ENCODE results near the gene SLC35B1. TPM values are rescaled to one million over a fixed set of nuclear protein-coding genes. Genes with fewer than 3 reads are reported as not detected.

SLC35B1 gene
- total and polyA plus RNA-seq, 10 of the 15 experiments (the other 5 are each of a cell fraction or from before 2014, with no cell fraction given): 40.0 to 113 (median 51.6) TPM

GRCh38 chr17:49748791-49749190 is 41.0 kb upstream of the SLC35B1 start (continued):
- TF ChIP-seq MEF2A (IDR thresholded peaks at IDR 0.05; ENCODE audit: insufficient read depth, low read depth, low read length) (peak; percentile 65; the same call in 1 of the 2 replicates), POLR2A (IDR thresholded peaks at IDR 0.05; ENCODE audit: low read depth, low read length) (peak; percentile 52; the same call in 1 of the 2 replicates), PAX8 (IDR thresholded peaks at IDR 0.05) (0 out of 2 replicates have a peak, but pooled peaks have one; percentile 41), SRF (IDR thresholded peaks at IDR 0.05; ENCODE audit: low read depth in 2 of 2, low read length in 2 of 2) (no peak), CEBPB (IDR thresholded peaks at IDR 0.05; ENCODE audit: borderline replicate concordance in 1 of 2, low read depth in 2 of 2, low read length in 2 of 2) (no peak), PAX5 (IDR thresholded peaks at IDR 0.05; ENCODE audit: borderline replicate concordance, low read depth, low read length) (peak; percentile 88), FOXM1 (IDR thresholded peaks at IDR 0.05; ENCODE audit: low read depth, low read length) (peak; percentile 79; the same call in 1 of the 2 replicates), SMC3 (IDR thresholded peaks at IDR 0.05; ENCODE audit: borderline replicate concordance, low read length) (no peak; the same call in none of the 2 replicates), ATF7 (IDR thresholded peaks at IDR 0.05; ENCODE audit: low read depth) (peak; percentile 86), FOS (IDR thresholded peaks at IDR 0.05; ENCODE audit: borderline replicate concordance, extremely low read depth, insufficient read length) (no peak), IRF3 (IDR thresholded peaks at IDR 0.05) (no peak), ZBED1 (IDR thresholded peaks at IDR 0.05; ENCODE audit: borderline replicate concordance) (peak; percentile 79; the same call in 1 of the 2 replicates), E4F1 (IDR thresholded peaks at IDR 0.05; ENCODE audit: borderline replicate concordance, partially characterized antibody) (no peak), EGR1 (IDR thresholded peaks at IDR 0.05; ENCODE audit: borderline replicate concordance in 1 of 2, low read depth in 2 of 2, low read length in 2 of 2) (no peak), KAT2A (conservative IDR thresholded peaks at IDR 0.05; ENCODE audit: control insufficient read depth, low read depth, low read length) (no peak), WRNIP1 (IDR thresholded peaks at IDR 0.05; ENCODE audit: borderline replicate concordance, low read depth, low read length) (no peak; the same call in 1 of the 2 replicates), HSF1 (IDR thresholded peaks at IDR 0.05; ENCODE audit: low read depth, low read length) (no peak), STAT3 (IDR thresholded peaks at IDR 0.05; ENCODE audit: low read depth, low read length) (peak; percentile 95; the same call in 1 of the 2 replicates), SP1 (IDR thresholded peaks at IDR 0.05; ENCODE audit: low read depth, low read length) (peak; percentile 63), SUZ12 (IDR thresholded peaks at IDR 0.05; ENCODE audit: unreplicated experiment) (no peak)
- TF ChIP-seq, protein P1, sequence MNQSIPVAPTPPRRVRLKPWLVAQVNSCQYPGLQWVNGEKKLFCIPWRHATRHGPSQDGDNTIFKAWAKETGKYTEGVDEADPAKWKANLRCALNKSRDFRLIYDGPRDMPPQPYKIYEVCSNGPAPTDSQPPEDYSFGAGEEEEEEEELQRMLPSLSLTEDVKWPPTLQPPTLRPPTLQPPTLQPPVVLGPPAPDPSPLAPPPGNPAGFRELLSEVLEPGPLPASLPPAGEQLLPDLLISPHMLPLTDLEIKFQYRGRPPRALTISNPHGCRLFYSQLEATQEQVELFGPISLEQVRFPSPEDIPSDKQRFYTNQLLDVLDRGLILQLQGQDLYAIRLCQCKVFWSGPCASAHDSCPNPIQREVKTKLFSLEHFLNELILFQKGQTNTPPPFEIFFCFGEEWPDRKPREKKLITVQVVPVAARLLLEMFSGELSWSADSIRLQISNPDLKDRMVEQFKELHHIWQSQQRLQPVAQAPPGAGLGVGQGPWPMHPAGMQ (IDR thresholded peaks at IDR 0.05; ENCODE audit: borderline replicate concordance): no peak
- TF ChIP-seq, protein P2, sequence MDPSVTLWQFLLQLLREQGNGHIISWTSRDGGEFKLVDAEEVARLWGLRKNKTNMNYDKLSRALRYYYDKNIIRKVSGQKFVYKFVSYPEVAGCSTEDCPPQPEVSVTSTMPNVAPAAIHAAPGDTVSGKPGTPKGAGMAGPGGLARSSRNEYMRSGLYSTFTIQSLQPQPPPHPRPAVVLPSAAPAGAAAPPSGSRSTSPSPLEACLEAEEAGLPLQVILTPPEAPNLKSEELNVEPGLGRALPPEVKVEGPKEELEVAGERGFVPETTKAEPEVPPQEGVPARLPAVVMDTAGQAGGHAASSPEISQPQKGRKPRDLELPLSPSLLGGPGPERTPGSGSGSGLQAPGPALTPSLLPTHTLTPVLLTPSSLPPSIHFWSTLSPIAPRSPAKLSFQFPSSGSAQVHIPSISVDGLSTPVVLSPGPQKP (IDR thresholded peaks at IDR 0.05; ENCODE audit: low read depth, low read length): no peak
